Activated effector memory CD4-positive, alpha-beta T cell treated with anti-CD3 and anti-CD28 coated beads, Interleukin-2, amount 50 U/mL, for 16 hours (primary cell): ENCODE data around the gene VPS33B.
"Not testable (repeated sequence)": the region's sequence is repeated elsewhere in the genome, so short reads cannot be mapped to it uniquely, and the experiment has no call there.

Experiments used
- DNase-seq: peaks from one replicate; pipeline ENCODE4 v3.0.0-alpha.2; 2020

Gene VPS33B

GRCh38 chr15:91027677-91028076, 5.3 kb upstream of the VPS33B start:
- no peak for DNase-seq

- DNase-seq = no peak
Observed at GRCh38 chr15:91023720-91024119, 1.3 kb upstream of the VPS33B start.

- no peak for DNase-seq
Observed at GRCh38 chr15:91022832-91023129, 387 bp upstream of the VPS33B start.

GRCh38 chr15:91021516-91022074, 799 bp downstream of the VPS33B start:
- DNase-seq = no peak

- DNase-seq = no peak
Observed at GRCh38 chr15:91018158-91018557, 4.2 kb downstream of the VPS33B start.

DNA sequence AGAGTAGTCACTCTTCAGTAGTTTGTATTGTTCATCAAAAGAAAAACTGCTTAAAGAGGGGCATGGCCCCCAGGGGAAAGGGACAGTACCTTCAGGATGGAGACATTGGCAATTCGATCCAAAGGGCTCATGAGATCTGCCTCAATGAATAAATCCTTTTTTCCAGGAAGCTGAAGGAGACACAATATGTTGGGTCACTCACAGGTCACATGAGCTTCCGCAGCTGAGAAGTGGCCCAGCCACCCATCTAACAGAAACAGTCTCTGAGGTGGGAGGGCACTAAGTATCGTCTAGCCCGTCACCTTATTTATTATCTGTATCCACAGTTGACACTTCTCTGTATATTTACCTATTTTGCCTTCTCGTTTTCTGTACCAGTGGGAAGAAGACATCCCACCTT, 4.7 kb downstream of the VPS33B start:
- no peak for DNase-seq

- not testable (repeated sequence) for DNase-seq
Observed at GRCh38 chr15:91013701-91014100, 8.7 kb downstream of the VPS33B start.

- no peak for DNase-seq
Observed at GRCh38 chr15:91007266-91007665, 15.1 kb downstream of the VPS33B start.

GRCh38 chr15:91001209-91001608, 21.2 kb downstream of the VPS33B start:
- no peak for DNase-seq

DNA sequence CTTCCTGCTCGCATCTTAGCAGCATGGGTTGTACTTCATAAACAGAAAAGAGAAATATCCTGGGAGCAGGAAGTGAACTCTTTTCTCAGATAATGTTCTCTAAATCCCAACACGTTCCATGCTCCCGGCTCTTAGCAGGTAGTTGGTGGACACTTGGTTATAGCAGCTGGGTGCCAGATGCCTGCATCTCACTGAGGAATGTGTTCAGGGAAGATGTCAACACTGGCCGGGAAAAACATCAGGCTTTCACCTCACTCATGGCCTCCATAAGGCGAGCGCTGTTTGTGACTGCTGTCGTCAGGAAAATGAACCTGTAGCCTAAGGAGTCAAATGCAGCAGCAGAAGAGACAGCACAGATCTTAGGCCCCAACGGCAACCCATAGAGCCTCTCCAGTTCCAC, 23.7 kb downstream of the VPS33B start:
- no peak for DNase-seq

- peak; percentile 99 for DNase-seq
Observed at GRCh38 chr15:90994417-90995311, 27.7 kb downstream of the VPS33B start, which contains the start of gene PRC1. TSS of gene PRC1 (minus strand) at chr15:90994535. CDS start at chr15:90994417, 118 bp downstream.

DNA sequence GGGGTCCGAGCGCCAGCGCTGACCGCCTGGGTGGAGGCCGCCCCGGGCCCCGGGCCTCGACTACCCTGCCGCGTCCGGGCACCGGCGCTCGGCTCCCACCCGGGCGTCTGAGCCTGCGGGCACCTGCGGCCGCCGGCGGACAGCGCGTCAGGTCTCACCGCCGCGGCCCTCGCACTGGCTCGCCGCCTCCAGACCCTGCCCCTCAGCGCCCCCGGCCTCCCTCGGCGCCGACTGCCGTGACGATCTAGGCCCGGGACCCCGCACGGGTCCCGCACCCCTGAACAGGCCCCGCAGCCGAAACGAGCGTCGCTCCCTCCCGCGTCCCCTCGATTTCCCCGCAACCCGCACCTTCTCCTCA, 28.4 kb downstream of the VPS33B start:
- peak; percentile 67 for DNase-seq

DNA sequence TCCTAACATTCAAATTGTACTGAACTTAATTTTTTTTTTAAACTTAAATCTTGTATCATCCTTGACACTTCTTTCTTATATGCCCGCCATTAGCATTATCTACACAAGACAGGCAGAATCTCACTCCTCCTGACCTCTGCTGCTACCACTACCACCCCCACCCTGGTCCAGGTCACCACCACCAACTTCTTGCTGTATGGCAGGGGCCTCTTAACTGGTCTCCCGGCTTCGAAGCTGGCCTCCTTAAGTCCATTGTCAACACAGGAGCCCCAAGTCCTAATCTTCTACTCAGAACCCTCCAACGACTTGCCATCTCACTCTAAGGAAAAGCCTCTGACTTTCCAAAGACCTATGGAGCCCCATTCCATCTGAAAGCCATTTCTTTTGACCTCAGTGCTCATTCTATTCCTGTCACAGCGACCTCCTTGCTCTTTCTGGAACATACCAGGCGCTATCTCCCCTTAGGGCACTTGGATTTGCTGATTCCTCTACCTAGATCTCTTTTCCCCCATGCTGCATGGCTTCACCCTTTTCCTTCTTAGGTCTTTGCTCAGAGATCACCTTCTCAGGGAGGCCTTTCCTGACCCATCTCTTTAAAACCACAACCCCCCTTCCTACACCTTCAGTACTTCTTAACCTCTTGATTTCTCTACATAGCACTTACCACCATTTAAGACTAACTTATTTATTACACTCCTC, 30.7 kb downstream of the VPS33B start:
- no peak for DNase-seq

DNA sequence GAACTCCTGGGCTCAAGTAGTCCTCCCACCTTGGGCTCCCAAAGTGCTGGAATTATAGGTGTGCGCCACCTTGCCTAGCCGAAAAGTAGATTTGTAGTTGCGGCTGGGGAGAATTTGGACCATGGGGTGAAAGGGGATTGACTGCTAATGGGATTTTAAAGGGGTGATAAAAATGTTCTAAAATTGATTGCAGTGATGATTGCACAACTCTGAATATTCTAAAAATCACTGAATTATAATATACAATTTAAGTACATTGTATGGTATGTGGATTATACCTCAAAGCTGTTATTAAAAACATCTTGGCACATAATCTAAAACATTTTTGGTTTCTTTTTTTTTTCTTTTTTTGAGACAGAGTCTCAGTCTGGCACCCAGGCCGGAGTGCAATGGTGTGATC, 31.9 kb downstream of the VPS33B start:
- DNase-seq = no peak

- no peak for DNase-seq
Observed at GRCh38 chr15:90989040-90989768, 33.2 kb downstream of the VPS33B start.

- no peak for DNase-seq
Observed at GRCh38 chr15:90988296-90988695, 34.1 kb downstream of the VPS33B start.

DNA sequence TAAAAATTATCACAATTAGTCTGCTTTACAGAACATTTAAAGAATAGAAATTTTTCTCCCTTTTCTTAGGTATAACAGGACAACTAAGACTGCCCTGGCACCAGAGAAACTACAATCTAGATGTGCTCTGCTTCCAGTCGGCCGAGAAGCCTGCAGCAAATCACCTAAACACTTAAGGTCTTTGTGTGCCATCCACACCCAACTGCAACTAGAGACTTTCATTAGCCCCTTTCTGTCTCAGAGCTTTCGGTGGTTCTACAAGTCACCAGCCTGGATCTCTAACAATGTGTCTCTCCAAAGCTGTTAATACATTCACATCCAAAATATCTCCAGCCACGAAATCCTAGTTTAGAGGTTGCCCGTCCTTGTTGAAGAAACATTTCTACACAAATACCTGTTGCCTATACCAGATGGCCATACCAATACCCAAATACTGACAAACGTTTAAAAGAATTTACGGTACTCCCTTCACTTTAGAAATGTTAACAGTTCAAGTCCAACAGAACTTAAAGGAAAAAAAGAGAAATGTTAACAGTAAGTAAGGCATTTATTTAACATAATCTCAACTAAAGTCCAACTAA, 34.7 kb downstream of the VPS33B start:
- DNase-seq = no peak

GRCh38 chr15:90986790-90987507, 35.4 kb downstream of the VPS33B start:
- DNase-seq = no peak

DNA sequence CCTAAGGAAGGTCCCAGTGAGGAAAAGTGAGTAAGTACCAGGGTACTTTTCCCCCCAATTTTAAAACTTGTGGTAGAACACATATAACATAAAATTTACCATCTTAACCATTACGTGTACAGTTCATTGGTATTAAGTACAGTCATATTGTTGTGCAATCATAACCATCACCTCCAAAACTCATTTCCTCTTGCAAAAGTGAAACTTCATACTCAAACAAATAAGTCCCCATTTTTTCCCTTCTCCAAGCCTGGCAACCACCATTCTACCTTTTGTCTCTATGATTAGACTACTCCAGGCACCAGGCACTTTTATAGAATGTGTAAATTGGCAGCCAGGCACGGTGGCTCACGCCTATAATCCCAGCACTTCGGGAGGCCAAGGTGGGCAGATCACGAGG, 40.3 kb downstream of the VPS33B start:
- no peak for DNase-seq

DNA sequence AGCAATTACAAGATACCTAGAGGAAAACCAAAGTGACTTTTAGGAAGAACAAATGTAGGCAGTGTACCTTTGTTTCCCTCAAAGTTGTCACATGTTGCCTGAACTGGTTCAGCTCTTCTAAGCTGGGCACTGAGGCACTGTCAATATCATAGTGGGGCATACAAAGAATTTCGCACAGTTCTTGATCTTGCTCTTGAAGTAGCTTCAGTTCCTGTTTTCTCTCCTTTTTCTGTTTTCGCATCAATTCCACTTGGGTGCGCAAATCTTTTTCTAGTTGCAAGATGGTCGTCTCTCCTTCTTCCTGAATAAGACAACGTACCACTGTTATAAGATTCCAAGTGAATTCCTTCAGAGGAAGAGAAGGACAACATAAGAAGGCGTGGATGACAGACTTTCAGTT, 40.7 kb downstream of the VPS33B start:
- DNase-seq = no peak

GRCh38 chr15:90979582-90979981, 42.8 kb downstream of the VPS33B start:
- no peak for DNase-seq

GRCh38 chr15:90974216-90974615, 48.2 kb downstream of the VPS33B start:
- no peak for DNase-seq
